ENCODE data around the gene RASSF1. TPM values are rescaled to one million over a fixed set of nuclear protein-coding genes. Genes with fewer than 3 reads are reported as not detected.

The RASSF1 gene
- total and polyA plus RNA-seq, 2 of the 4 experiments (the other 2 are of a cell fraction): 17.4 to 53.4 TPM

- no peak for ATAC-seq (ENCODE audit: low read depth)
- in situ Hi-C loops (cut with MboI; ENCODE audit: low sequenced_read_pairs): no loop called here
- no peak overlapping the region for H2AK5ac ChIP-seq (ENCODE audit: low read depth, low read length)
Observed at GRCh38 chr3:50354186-50354764, 13.6 kb upstream of the RASSF1 start.

More at GRCh38 chr3:50354186-50354764, 13.6 kb upstream of the RASSF1 start:
- WGBS, 2 experiments (ENCODE audit: extremely low coverage in 2 of 2, insufficient read length in 1 of 2): 63% methylated on average over 2 of the region's 5 CpGs; no CpG with 5 or more reads in 1 of the 2 experiments
- CTCF ChIA-PET: no interaction called here
- Histone ChIP-seq H3K27ac (ENCODE audit: insufficient read depth, low read length) (no peak overlapping the region), H3K27me3 (ENCODE audit: control insufficient read depth, insufficient read depth, low read length) (no peaks in the 10 kb centered on the region), H3K14ac (replicated peaks; ENCODE audit: low read depth, low read length) (no peak overlapping the region), H3K79me1 (ENCODE audit: low read depth in 1 of 2, low read length in 2 of 2) (peaks cover 22 to 78% of the 10 kb centered on the region in 2 experiments), H3K9me1 (ENCODE audit: insufficient read depth, low read length) (peaks cover 17% of the 10 kb centered on the region; the same call in 1 of the 2 replicates), H3K18ac (ENCODE audit: low read depth, low read length) (no peak overlapping the region), H2BK20ac (ENCODE audit: low read depth, low read length) (no peak overlapping the region), H2BK15ac (ENCODE audit: low read depth, low read length) (no peak overlapping the region), H4K8ac (ENCODE audit: low read depth in 2 of 2, low read length in 2 of 2) (no peak overlapping the region), H4K20me1 (ENCODE audit: insufficient read depth, low read length) (peaks cover 53% of the 10 kb centered on the region), H2BK5ac (ENCODE audit: low read depth, low read length, poor library complexity, severe bottlenecking) (no peak overlapping the region), H3K36me3 (ENCODE audit: control insufficient read depth, insufficient read depth, low read length) (peaks cover 44% of the 10 kb centered on the region), H4K5ac (ENCODE audit: low read depth, low read length) (no peak overlapping the region), H3K56ac (ENCODE audit: extremely low read depth, insufficient read depth, low read length) (no peak overlapping the region), H3K9ac (ENCODE audit: low read depth, low read length) (no peak overlapping the region), H2AK9ac (replicated peaks; ENCODE audit: low read depth, low read length, poor library complexity) (no peak overlapping the region), H2BK120ac (ENCODE audit: low read depth, low read length) (no peak overlapping the region), H2AFZ (replicated peaks; ENCODE audit: low read length, poor library complexity) (no peak overlapping the region), H3K9me3 (ENCODE audit: control insufficient read depth, insufficient read depth, low read length) (no peaks in the 10 kb centered on the region), H3K23ac (ENCODE audit: low read depth, low read length) (no peak overlapping the region), H3K4me2 (ENCODE audit: low read depth, low read length) (no peak overlapping the region), H3K4ac (ENCODE audit: low read depth, low read length) (no peak overlapping the region), H3K4me1 (ENCODE audit: control insufficient read depth, insufficient read depth, low read length) (peaks cover 35% of the 10 kb centered on the region), H4K91ac (ENCODE audit: insufficient read depth, low read depth, low read length) (no peak overlapping the region), H3K4me3 (ENCODE audit: insufficient read depth, low read depth, low read length) (no peak overlapping the region)
- TF ChIP-seq POLR2A (IDR thresholded peaks at IDR 0.05; ENCODE audit: low read depth, low read length) (no peak), MAZ (IDR thresholded peaks at IDR 0.05; ENCODE audit: borderline replicate concordance, low read depth, low read length) (no peak), RCOR1 (IDR thresholded peaks at IDR 0.05; ENCODE audit: insufficient replicate concordance, low read length) (no peak), CEBPB (IDR thresholded peaks at IDR 0.05; ENCODE audit: low read depth, low read length) (no peak), SMC3 (IDR thresholded peaks at IDR 0.05; ENCODE audit: low read depth, low read length) (no peak), BHLHE40 (IDR thresholded peaks at IDR 0.05; ENCODE audit: low read depth, low read length) (no peak), FOS (IDR thresholded peaks at IDR 0.05; ENCODE audit: low read depth, low read length) (no peak), RAD21 (IDR thresholded peaks at IDR 0.05; ENCODE audit: low read length) (no peak), ELK1 (IDR thresholded peaks at IDR 0.05; ENCODE audit: borderline replicate concordance, low read depth, low read length) (no peak), RFX5 (IDR thresholded peaks at IDR 0.05; ENCODE audit: low read depth, low read length) (no peak), USF2 (IDR thresholded peaks at IDR 0.05; ENCODE audit: low read depth, low read length) (no peak), NFE2L2 (IDR thresholded peaks at IDR 0.05; ENCODE audit: low read depth, low read length) (no peak)
- TF ChIP-seq, protein P1, sequence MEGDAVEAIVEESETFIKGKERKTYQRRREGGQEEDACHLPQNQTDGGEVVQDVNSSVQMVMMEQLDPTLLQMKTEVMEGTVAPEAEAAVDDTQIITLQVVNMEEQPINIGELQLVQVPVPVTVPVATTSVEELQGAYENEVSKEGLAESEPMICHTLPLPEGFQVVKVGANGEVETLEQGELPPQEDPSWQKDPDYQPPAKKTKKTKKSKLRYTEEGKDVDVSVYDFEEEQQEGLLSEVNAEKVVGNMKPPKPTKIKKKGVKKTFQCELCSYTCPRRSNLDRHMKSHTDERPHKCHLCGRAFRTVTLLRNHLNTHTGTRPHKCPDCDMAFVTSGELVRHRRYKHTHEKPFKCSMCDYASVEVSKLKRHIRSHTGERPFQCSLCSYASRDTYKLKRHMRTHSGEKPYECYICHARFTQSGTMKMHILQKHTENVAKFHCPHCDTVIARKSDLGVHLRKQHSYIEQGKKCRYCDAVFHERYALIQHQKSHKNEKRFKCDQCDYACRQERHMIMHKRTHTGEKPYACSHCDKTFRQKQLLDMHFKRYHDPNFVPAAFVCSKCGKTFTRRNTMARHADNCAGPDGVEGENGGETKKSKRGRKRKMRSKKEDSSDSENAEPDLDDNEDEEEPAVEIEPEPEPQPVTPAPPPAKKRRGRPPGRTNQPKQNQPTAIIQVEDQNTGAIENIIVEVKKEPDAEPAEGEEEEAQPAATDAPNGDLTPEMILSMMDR (conservative IDR thresholded peaks at IDR 0.05; ENCODE audit: low read depth, low read length): no peak
- DNase-seq: no peak
- POLR2A ChIA-PET (ENCODE audit: unreplicated experiment): interaction anchor here (0.5 kb wide), 1 partner anchor 11 kb away, joined by 4 read pairs; no protein-coding TSS in a partner anchor
- BruUV-seq (replicated peaks): no TSS peak
- intact Hi-C loops (cut with micrococcal nuclease) (no loop called here), dilution Hi-C loops (cut with HindIII; ENCODE audit: low sequenced_read_pairs, unreplicated experiment) (no loop called here)

Measured in IMR-90 (cell line).